Measurements from ENCODE around the gene MIPOL1. TPM values are rescaled to one million over a fixed set of nuclear protein-coding genes. Genes with fewer than 3 reads are reported as not detected.

Gene MIPOL1
- total and polyA plus RNA-seq, 2 of the 13 experiments (the other 11 are each of a cell fraction or from before 2014, with no cell fraction given) = 8.6 to 34.2 TPM

DNA sequence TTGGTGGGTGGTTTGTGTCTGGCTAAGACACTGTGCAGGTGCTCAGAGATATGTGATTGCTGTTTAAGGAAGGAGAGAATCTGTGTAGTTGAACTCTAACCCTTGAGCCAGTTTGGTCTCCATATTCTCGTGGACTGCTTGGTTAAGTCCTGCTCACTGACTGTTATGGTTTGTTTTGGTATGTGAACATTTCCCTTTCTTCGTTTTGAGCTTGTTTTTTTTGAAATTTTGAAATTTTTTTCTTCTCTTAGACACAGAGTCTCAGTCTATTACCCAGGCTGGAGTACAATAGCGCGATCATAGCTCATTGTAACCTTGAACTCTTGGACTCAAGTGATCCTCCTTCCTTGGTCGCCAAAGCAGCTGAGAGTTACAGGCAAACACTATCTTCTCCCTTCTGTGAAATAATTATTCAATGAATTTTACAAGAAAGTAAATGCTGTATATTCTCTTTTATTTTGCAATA lies 40.0 kb downstream of the MIPOL1 start (continued):
- TF ChIP-seq, protein P1, sequence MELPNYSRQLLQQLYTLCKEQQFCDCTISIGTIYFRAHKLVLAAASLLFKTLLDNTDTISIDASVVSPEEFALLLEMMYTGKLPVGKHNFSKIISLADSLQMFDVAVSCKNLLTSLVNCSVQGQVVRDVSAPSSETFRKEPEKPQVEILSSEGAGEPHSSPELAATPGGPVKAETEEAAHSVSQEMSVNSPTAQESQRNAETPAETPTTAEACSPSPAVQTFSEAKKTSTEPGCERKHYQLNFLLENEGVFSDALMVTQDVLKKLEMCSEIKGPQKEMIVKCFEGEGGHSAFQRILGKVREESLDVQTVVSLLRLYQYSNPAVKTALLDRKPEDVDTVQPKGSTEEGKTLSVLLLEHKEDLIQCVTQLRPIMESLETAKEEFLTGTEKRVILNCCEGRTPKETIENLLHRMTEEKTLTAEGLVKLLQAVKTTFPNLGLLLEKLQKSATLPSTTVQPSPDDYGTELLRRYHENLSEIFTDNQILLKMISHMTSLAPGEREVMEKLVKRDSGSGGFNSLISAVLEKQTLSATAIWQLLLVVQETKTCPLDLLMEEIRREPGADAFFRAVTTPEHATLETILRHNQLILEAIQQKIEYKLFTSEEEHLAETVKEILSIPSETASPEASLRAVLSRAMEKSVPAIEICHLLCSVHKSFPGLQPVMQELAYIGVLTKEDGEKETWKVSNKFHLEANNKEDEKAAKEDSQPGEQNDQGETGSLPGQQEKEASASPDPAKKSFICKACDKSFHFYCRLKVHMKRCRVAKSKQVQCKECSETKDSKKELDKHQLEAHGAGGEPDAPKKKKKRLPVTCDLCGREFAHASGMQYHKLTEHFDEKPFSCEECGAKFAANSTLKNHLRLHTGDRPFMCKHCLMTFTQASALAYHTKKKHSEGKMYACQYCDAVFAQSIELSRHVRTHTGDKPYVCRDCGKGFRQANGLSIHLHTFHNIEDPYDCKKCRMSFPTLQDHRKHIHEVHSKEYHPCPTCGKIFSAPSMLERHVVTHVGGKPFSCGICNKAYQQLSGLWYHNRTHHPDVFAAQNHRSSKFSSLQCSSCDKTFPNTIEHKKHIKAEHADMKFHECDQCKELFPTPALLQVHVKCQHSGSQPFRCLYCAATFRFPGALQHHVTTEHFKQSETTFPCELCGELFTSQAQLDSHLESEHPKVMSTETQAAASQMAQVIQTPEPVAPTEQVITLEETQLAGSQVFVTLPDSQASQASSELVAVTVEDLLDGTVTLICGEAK (IDR thresholded peaks at IDR 0.05) = no peak
- TF ChIP-seq, protein P1 (CRISPR knock-in tag; IDR thresholded peaks at IDR 0.05) = no peak
- TF ChIP-seq YEATS2 (CRISPR knock-in tag; IDR thresholded peaks at IDR 0.05; ENCODE audit: borderline replicate concordance) (peak; percentile 29; the same call in 1 of the 2 replicates), NR2F2 (IDR thresholded peaks at IDR 0.05; ENCODE audit: borderline replicate concordance, low read depth) (no peak), CENPX (CRISPR knock-in tag; IDR thresholded peaks at IDR 0.05) (no peak), ELF1 (CRISPR knock-in tag; IDR thresholded peaks at IDR 0.05) (no peak), GZF1 (CRISPR knock-in tag; IDR thresholded peaks at IDR 0.05) (no peak), SOX5 (CRISPR knock-in tag; IDR thresholded peaks at IDR 0.05; ENCODE audit: borderline replicate concordance) (peak; percentile 68), ZC3H4 (CRISPR knock-in tag; IDR thresholded peaks at IDR 0.05; ENCODE audit: borderline replicate concordance) (no peak), ZNF496 (CRISPR knock-in tag; IDR thresholded peaks at IDR 0.05; ENCODE audit: insufficient replicate concordance) (no peak), ZNF12 (CRISPR knock-in tag; IDR thresholded peaks at IDR 0.05) (0 out of 2 replicates have a peak, but pooled peaks have one; percentile 38), RAD51 (IDR thresholded peaks at IDR 0.05; ENCODE audit: borderline replicate concordance) (no peak), ZNF10 (CRISPR knock-in tag; IDR thresholded peaks at IDR 0.05; ENCODE audit: borderline replicate concordance, low read depth) (no peak)
- TF ChIP-seq, protein P2, sequence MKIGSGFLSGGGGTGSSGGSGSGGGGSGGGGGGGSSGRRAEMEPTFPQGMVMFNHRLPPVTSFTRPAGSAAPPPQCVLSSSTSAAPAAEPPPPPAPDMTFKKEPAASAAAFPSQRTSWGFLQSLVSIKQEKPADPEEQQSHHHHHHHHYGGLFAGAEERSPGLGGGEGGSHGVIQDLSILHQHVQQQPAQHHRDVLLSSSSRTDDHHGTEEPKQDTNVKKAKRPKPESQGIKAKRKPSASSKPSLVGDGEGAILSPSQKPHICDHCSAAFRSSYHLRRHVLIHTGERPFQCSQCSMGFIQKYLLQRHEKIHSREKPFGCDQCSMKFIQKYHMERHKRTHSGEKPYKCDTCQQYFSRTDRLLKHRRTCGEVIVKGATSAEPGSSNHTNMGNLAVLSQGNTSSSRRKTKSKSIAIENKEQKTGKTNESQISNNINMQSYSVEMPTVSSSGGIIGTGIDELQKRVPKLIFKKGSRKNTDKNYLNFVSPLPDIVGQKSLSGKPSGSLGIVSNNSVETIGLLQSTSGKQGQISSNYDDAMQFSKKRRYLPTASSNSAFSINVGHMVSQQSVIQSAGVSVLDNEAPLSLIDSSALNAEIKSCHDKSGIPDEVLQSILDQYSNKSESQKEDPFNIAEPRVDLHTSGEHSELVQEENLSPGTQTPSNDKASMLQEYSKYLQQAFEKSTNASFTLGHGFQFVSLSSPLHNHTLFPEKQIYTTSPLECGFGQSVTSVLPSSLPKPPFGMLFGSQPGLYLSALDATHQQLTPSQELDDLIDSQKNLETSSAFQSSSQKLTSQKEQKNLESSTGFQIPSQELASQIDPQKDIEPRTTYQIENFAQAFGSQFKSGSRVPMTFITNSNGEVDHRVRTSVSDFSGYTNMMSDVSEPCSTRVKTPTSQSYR (CRISPR knock-in tag; IDR thresholded peaks at IDR 0.05; ENCODE audit: borderline replicate concordance) = peak; percentile 9; the same call in 1 of the 2 replicates
- TF ChIP-seq, protein P3, sequence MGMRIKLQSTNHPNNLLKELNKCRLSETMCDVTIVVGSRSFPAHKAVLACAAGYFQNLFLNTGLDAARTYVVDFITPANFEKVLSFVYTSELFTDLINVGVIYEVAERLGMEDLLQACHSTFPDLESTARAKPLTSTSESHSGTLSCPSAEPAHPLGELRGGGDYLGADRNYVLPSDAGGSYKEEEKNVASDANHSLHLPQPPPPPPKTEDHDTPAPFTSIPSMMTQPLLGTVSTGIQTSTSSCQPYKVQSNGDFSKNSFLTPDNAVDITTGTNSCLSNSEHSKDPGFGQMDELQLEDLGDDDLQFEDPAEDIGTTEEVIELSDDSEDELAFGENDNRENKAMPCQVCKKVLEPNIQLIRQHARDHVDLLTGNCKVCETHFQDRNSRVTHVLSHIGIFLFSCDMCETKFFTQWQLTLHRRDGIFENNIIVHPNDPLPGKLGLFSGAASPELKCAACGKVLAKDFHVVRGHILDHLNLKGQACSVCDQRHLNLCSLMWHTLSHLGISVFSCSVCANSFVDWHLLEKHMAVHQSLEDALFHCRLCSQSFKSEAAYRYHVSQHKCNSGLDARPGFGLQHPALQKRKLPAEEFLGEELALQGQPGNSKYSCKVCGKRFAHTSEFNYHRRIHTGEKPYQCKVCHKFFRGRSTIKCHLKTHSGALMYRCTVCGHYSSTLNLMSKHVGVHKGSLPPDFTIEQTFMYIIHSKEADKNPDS (CRISPR knock-in tag; IDR thresholded peaks at IDR 0.05) = no peak
